GM18907 (cell line): ENCODE data around the gene SERP2.

Experiments
- ATAC-seq: cut with Tn5 transposase; IDR thresholded peaks from one replicate; pipeline ENCODE4 v1.9.1; 2021; ENCODE audit warnings: mild to moderate bottlenecking, moderate library complexity; ENCODE audit not compliant: unreplicated experiment

The SERP2 gene

GRCh38 chr13:44409595-44409994 lies 36.0 kb downstream of the SERP2 start:
- ATAC-seq, result no peak

GRCh38 chr13:44410328-44410859 lies 36.8 kb downstream of the SERP2 start:
- no peak for ATAC-seq

- ATAC-seq, result no peak
Observed at GRCh38 chr13:44411841-44412240, 38.2 kb downstream of the SERP2 start.

- ATAC-seq, result no peak
Observed at GRCh38 chr13:44412346-44412935, 38.8 kb downstream of the SERP2 start.

- ATAC-seq, result no peak
Observed at GRCh38 chr13:44413095-44413494, 39.5 kb downstream of the SERP2 start.

GRCh38 chr13:44414716-44415115 lies 41.1 kb downstream of the SERP2 start:
- no peak for ATAC-seq

- no peak for ATAC-seq
Observed at GRCh38 chr13:44415815-44416214, 42.2 kb downstream of the SERP2 start.

GRCh38 chr13:44416301-44416700 lies 42.7 kb downstream of the SERP2 start:
- no peak for ATAC-seq

- no peak for ATAC-seq
Observed at GRCh38 chr13:44416744-44417143, 43.1 kb downstream of the SERP2 start.

GRCh38 chr13:44417446-44417845 lies 43.8 kb downstream of the SERP2 start:
- no peak for ATAC-seq

- no peak for ATAC-seq
Observed at GRCh38 chr13:44417876-44418275, 44.3 kb downstream of the SERP2 start.

GRCh38 chr13:44420376-44421220 lies 47.0 kb downstream of the SERP2 start:
- no peak for ATAC-seq

- ATAC-seq, result no peak
Observed at GRCh38 chr13:44421853-44422525, 48.4 kb downstream of the SERP2 start.

GRCh38 chr13:44422755-44423643 lies 49.4 kb downstream of the SERP2 start:
- ATAC-seq, result no peak

- ATAC-seq, result no peak
Observed at GRCh38 chr13:44423824-44424223, 50.2 kb downstream of the SERP2 start.

- no peak for ATAC-seq
Observed at GRCh38 chr13:44425041-44425814, 51.6 kb downstream of the SERP2 start.

- no peak for ATAC-seq
Observed at GRCh38 chr13:44425815-44426078, 52.1 kb downstream of the SERP2 start.

- ATAC-seq, result no peak
Observed at GRCh38 chr13:44426461-44426860, 52.8 kb downstream of the SERP2 start.

- ATAC-seq, result no peak
Observed at GRCh38 chr13:44429311-44429710, 55.7 kb downstream of the SERP2 start.

- ATAC-seq, result no peak
Observed at GRCh38 chr13:44431150-44431549, 57.5 kb downstream of the SERP2 start.
